ENCODE results near the gene ZC3H15. TPM values are rescaled to one million over a fixed set of nuclear protein-coding genes. Genes with fewer than 3 reads are reported as not detected.

Gene ZC3H15
- total RNA-seq: 56.2 and 93.1 TPM in 2 replicates

GRCh38 chr2:186485871-186486650 is at the start of gene ZC3H15:
Gene ZC3H15, plus strand, starts transcription at chr2:186486260. Its CDS starts 123 bp downstream, at chr2:186486383.

Other genes with a start within 250 kb of the ZC3H15 start
- gene ITGAV, start 103.8 kb downstream of the ZC3H15 start, total RNA-seq: 95.0 and 135 TPM in 2 replicates
- gene FAM171B, start 207.8 kb downstream of the ZC3H15 start, total RNA-seq: 29.1 and 46.1 TPM in 2 replicates

Measured in smooth muscle cell of trachea (primary cell).